Sciatic nerve (tissue), 2 donors: ENCODE results near the gene S100A8. TPM values are rescaled to one million over a fixed set of nuclear protein-coding genes. Genes with fewer than 3 reads are reported as not detected.

Experiments used
- ATAC-seq: fragments of 200-7000 bp; cut with Tn5 transposase; one replicate; pipeline ENCODE4 v1.9.1; 2020; ENCODE audit warnings: mild to moderate bottlenecking, moderate library complexity
- DNase-seq: peaks from one replicate; pipeline ENCODE4 v3.0.0-alpha.2; 2020; ENCODE audit warnings: low spot score
- intact Hi-C: fragments of 100-400 bp; cut with DNase I; formaldehyde crosslinking; loops from one replicate; pipeline ENCODE4 v1.14.2; 2022
- total RNA-seq: library from RNA; stranded (reverse); fragmentation: NEBNext Ultra II Directional; extraction: Animal tissue kit (Norgen Biotek cat#: 25700); gene quantifications from one replicate; pipeline ENCODE4 v1.2.1, GENCODE V29; 2021
- donor health status: DM: no; HTN: no; CAD: no.
- donor health status: DM: no; HTN: no; CAD: no.

S100A8 gene
- total RNA-seq, 1 donor from 2014 or later, result 192 TPM

- intact Hi-C loops, result no loop called here
- ATAC-seq (peak; percentile 56), DNase-seq (no peak)
Measured at GRCh38 chr1:153367090-153367489, 23.8 kb downstream of the S100A8 start.

GRCh38 chr1:153366261-153366660, 24.6 kb downstream of the S100A8 start:
- ATAC-seq (no peak), DNase-seq (no peak)
- intact Hi-C loops, result no loop called here

GRCh38 chr1:153365696-153366095, 25.2 kb downstream of the S100A8 start:
- intact Hi-C loops, result no loop called here
- DNase-seq, result no peak
- ATAC-seq, result no peak

GRCh38 chr1:153364766-153365666, 25.9 kb downstream of the S100A8 start:
- intact Hi-C loops, result no loop called here
- ATAC-seq, result no peak

GRCh38 chr1:153364156-153364555, 26.7 kb downstream of the S100A8 start:
- ATAC-seq (no peak), DNase-seq (no peak)
- intact Hi-C loops, result no loop called here

More at GRCh38 chr1:153364766-153365666, 25.9 kb downstream of the S100A8 start:
- DNase-seq, result no peak

GRCh38 chr1:153363641-153364040, 27.2 kb downstream of the S100A8 start:
- intact Hi-C loops, result no loop called here
- DNase-seq (no peak), ATAC-seq (no peak)

- DNase-seq, result no peak
- no peak for ATAC-seq
- intact Hi-C loops, result no loop called here
Measured at GRCh38 chr1:153362187-153362775, 28.6 kb downstream of the S100A8 start.

GRCh38 chr1:153361480-153362109, 29.3 kb downstream of the S100A8 start:
- DNase-seq, result no peak
- intact Hi-C loops, result no loop called here

GRCh38 chr1:153360592-153361479, 30.0 kb downstream of the S100A8 start:
- DNase-seq (no peak), ATAC-seq (no peak)
- intact Hi-C loops, result no loop called here

More at GRCh38 chr1:153361480-153362109, 29.3 kb downstream of the S100A8 start:
- ATAC-seq, result no peak

GRCh38 chr1:153360190-153360589, 30.7 kb downstream of the S100A8 start:
- ATAC-seq (no peak), DNase-seq (no peak)
- intact Hi-C loops, result no loop called here

GRCh38 chr1:153359241-153359640, 31.6 kb downstream of the S100A8 start:
- intact Hi-C loops, result no loop called here
- ATAC-seq (no peak), DNase-seq (no peak)

GRCh38 chr1:153358691-153358975, 32.2 kb downstream of the S100A8 start:
- no peak for DNase-seq
- intact Hi-C loops, result no loop called here
- no peak for ATAC-seq

GRCh38 chr1:153357853-153358690, 32.8 kb downstream of the S100A8 start, which contains the start of gene S100A9:
Gene S100A9 (plus strand): TSS chr1:153357854. CDS start chr1:153358284, 430 bp downstream.
- intact Hi-C loops, result no loop called here
- ATAC-seq, result peak; percentile 24
- DNase-seq, result no peak

- no peak for DNase-seq
- ATAC-seq, result peak; percentile 38
- intact Hi-C loops, result no loop called here
Measured at GRCh38 chr1:153357076-153357852, 33.6 kb downstream of the S100A8 start.

GRCh38 chr1:153356392-153357075, 34.3 kb downstream of the S100A8 start:
- no peak for ATAC-seq
- intact Hi-C loops, result no loop called here
- DNase-seq, result no peak

GRCh38 chr1:153355445-153356071, 35.3 kb downstream of the S100A8 start:
- no peak for DNase-seq
- peak; percentile 56 for ATAC-seq
- intact Hi-C loops, result no loop called here
